ENCODE results near the gene OBSL1. TPM values are rescaled to one million over a fixed set of nuclear protein-coding genes. Genes with fewer than 3 reads are reported as not detected.

The OBSL1 gene
- total RNA-seq, 3 donors from 2014 or later = 69.2 to 91.9 (median 73.1) TPM

DNA sequence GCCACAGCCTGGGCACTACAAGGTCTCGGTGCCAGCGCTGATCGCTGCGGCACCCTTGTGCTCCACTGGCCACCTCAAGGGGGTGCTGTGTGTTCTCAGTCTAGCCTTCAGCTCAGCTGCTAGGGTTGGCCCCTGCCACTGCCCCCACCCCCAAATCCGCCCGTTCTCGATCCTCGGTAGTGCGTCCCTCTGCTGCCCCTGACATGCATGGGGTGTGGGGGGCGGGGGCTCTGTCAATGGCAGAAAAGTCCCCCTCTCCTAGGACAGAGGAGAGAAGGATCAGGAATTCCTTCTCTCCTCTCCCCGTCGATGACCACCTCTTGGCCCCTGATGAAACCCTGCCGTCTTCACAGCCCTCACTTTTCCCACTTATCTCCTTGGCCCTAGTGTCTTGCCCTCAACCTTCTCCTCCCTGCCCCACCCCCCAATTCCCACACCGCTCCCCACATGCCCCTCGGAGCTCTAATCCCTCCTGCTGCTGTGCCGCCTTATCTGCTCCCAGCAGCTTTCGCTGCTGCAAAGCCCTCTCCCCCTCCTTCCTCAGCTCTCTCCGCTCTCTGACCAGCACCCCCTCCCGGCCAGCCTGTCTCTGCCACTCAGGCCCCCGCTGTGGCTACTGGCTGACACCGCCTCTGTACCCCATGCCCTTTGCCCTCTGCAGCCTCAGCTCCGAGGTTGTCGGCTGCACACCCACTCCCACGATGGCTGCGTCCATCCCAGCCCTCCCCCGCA, 61.4 kb downstream of the OBSL1 start:
- H3K9me3 ChIP-seq = no peaks in the 10 kb centered on the region
- H3K27ac ChIP-seq = no peak overlapping the region
- H3K4me3 ChIP-seq = peak overlapping the region in 2 of 3 donors; percentile 24 to 57
- intact Hi-C loops (cut with DNase I; ENCODE audit: low total_unique reads) = no loop called here
- DNase-seq (ENCODE audit: low spot score in 2 of 2) = no peak
- H3K4me1 ChIP-seq = no peaks in the 10 kb centered on the region
- peaks cover 0 to 20% of the 10 kb centered on the region in 2 donors for H3K27me3 ChIP-seq
- peaks cover 14% of the 10 kb centered on the region for H3K36me3 ChIP-seq
- no peak for TF ChIP-seq POLR2AphosphoS5 (IDR thresholded peaks at IDR 0.05)
- no peak for TF ChIP-seq POLR2A (IDR thresholded peaks at IDR 0.05)
- TF ChIP-seq, protein P1, sequence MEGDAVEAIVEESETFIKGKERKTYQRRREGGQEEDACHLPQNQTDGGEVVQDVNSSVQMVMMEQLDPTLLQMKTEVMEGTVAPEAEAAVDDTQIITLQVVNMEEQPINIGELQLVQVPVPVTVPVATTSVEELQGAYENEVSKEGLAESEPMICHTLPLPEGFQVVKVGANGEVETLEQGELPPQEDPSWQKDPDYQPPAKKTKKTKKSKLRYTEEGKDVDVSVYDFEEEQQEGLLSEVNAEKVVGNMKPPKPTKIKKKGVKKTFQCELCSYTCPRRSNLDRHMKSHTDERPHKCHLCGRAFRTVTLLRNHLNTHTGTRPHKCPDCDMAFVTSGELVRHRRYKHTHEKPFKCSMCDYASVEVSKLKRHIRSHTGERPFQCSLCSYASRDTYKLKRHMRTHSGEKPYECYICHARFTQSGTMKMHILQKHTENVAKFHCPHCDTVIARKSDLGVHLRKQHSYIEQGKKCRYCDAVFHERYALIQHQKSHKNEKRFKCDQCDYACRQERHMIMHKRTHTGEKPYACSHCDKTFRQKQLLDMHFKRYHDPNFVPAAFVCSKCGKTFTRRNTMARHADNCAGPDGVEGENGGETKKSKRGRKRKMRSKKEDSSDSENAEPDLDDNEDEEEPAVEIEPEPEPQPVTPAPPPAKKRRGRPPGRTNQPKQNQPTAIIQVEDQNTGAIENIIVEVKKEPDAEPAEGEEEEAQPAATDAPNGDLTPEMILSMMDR (IDR thresholded peaks at IDR 0.05) = peak in 2 of 3 donors; percentile 46 to 47

DNA sequence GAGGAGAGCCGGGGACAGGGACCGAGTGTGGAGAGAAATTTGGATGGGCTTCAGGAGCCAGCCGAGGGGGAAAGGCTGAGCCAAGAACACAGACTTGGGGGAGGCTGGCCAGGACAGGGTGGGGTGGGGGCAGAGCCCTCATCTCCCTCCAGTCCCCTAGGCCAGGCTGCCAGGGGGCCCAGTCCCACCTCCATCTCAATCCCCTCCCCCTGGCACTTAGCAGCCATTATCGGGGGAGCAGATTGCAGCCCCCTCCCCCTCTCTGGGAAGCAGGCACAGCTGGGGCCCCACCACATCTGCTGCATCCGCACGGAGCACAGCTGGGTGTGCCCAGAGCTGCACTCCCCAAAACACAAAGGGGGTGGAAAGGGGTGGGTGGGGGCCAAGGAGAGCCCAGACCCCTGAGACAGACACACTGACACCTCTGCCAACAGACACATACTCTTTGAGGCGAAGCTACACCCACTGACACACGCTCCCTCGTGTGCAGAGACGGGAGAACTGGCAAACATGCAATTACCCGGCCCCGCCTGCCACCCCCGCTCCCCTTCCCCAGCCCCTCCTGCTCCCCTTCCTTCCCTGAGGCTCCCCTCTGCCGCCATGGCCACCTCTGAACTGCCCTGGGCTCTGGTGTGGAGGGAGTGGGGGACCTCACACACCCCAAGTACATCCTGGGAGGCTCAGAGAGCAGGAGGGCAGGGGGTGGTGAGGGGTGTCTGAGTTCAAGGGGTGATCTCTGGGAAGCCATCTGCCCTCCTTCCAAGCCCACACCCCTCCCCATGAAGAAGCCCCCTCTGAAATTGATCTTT, 62.2 kb downstream of the OBSL1 start:
- peaks cover 19% of the 10 kb centered on the region for H3K36me3 ChIP-seq
- TF ChIP-seq, protein P1 (IDR thresholded peaks at IDR 0.05) = no peak
- TF ChIP-seq POLR2A (IDR thresholded peaks at IDR 0.05) = no peak
- TF ChIP-seq POLR2AphosphoS5 (IDR thresholded peaks at IDR 0.05) = no peak
- intact Hi-C loops (cut with DNase I; ENCODE audit: low total_unique reads) = no loop called here
- H3K4me3 ChIP-seq = peak overlapping the region in 2 of 3 donors; percentile 24 to 57
- no peaks in the 10 kb centered on the region for H3K9me3 ChIP-seq
- peaks cover 0 to 20% of the 10 kb centered on the region in 2 donors for H3K27me3 ChIP-seq
- no peaks in the 10 kb centered on the region for H3K4me1 ChIP-seq
- no peak overlapping the region for H3K27ac ChIP-seq
- DNase-seq (ENCODE audit: low spot score in 2 of 2) = no peak

DNA sequence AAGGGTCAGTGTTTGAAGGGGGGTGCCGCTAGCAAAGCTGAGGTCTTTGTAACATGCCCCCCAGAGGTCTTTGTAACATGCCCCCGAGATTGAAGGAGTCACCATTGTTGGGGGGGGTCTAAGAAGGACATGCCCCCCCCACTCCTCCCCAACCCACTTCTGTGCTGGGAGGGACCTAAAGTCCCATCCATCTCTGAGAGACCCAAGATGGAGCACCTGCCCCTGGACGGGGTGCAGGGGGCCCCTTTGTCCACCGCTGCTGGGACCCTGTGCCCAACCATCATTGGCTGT, 63.0 kb downstream of the OBSL1 start:
- no peak for DNase-seq (ENCODE audit: low spot score in 2 of 2)
- H3K4me1 ChIP-seq = no peaks in the 10 kb centered on the region
- no peaks in the 10 kb centered on the region for H3K9me3 ChIP-seq
- H3K4me3 ChIP-seq = no peak overlapping the region
- no peak overlapping the region for H3K27ac ChIP-seq
- peaks cover 0 to 20% of the 10 kb centered on the region in 2 donors for H3K27me3 ChIP-seq
- no peak for TF ChIP-seq POLR2AphosphoS5 (IDR thresholded peaks at IDR 0.05)
- TF ChIP-seq POLR2A (IDR thresholded peaks at IDR 0.05) = no peak
- TF ChIP-seq, protein P1 (IDR thresholded peaks at IDR 0.05) = no peak
- intact Hi-C loops (cut with DNase I; ENCODE audit: low total_unique reads) = no loop called here
- H3K36me3 ChIP-seq = peaks cover 20% of the 10 kb centered on the region

DNA sequence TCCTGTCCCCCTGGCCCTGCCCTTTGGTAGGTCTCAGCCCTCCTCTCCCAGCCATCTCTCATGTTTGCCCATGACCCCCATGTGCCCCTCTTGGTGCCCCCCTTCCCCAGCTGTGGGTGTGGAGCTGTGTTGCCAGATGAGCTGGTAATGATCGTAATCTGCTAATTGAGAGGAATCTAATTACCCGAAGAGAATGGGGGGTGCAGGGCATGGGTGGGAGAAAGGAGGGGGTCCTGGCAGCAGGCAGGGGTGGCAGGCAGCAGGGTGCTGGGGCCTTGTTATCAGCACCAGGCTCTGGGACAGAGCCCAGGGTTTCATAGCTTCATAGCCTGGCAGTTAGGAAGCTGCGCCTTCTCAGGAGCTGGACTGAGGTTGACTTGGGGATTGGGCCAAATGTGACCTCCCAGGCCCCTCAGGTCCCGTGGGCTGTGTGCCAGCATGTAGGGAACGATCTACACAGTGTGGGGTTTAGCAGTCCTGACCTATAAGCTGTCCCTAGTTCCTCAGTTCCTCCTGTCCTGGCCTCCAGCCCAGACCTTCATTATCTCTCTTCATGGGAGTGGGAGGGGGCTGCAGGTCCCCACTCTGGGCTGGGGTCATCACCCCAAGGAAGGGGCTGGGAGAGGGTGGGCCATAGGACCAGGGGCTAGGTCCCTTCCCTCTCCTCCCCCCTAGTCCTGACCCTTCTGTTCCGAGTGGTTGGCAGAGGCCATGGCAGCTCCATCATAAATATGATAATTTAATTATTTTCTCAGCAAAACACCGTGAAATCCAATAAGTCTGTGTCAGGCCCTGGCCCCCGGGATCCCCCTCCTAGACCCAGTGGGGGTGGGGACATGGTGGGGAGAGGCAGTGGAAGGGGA, 63.5 kb downstream of the OBSL1 start:
- Histone ChIP-seq H3K4me1 (no peaks in the 10 kb centered on the region), H3K4me3 (no peak overlapping the region), H3K27ac (no peak overlapping the region), H3K36me3 (peaks cover 20% of the 10 kb centered on the region), H3K27me3 (peaks cover 0 to 19% of the 10 kb centered on the region in 2 donors), H3K9me3 (no peaks in the 10 kb centered on the region)
- intact Hi-C loops (cut with DNase I; ENCODE audit: low total_unique reads) = no loop called here
- no peak for TF ChIP-seq POLR2A (IDR thresholded peaks at IDR 0.05)
- TF ChIP-seq POLR2AphosphoS5 (IDR thresholded peaks at IDR 0.05) = no peak
- TF ChIP-seq, protein P1 (IDR thresholded peaks at IDR 0.05) = no peak
- DNase-seq (ENCODE audit: low spot score in 2 of 2) = no peak
